ENCODE results near the gene TBC1D22B. TPM values are rescaled to one million over a fixed set of nuclear protein-coding genes. Genes with fewer than 3 reads are reported as not detected.

TBC1D22B gene
- total RNA-seq (2022; extraction: Qiagen RNA extraction; ENCODE audit: low read depth): 5.5 to 6.3 TPM (median 6.3 TPM) in 5 replicates

DNA sequence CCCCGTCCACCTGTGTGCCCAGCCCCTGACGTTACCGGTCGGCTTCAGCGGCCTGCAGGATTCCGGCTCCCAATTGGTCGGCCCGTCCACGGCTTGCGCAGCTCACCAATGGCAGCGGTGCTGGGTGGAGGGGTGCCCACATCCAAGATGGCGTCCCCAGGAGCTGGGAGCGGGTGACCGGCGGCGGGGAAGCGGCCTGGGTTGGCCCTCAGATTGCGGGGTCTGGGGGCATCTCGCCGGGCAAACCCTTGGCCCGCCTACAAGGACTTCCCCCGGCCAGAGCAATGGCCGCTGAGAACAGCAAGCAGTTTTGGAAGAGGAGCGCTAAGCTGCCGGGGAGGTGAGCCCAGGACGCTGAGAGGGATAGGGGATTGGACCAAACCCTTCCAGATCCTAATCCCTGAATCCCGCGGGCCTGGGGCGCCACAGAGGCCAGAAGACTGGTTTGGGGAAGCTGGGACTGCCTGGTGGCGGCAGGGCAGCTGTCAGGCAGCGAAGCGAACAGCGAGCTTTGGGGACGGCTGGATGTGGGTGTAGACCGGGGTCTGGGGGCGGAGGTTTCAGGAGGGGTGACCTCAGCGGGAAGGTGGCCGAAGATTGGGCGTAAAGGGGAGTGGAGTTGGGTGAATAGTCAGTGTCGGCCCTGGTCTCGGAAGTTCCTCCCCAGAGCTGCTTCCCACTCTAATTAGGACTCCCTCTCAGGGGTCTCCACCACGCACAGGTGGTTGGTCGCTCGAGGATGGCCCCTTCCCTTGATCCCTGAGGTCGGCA, at the start of gene TBC1D22B, which contains the start of gene TMEM217:
TBC1D22B (plus strand) TSS at position 139 of the 771 bp plus-strand sequence; CDS start at position 285, 146 bp downstream.
TMEM217 (minus strand) TSS at position 511 of the 771 bp plus-strand sequence. CDS start 39,114 bp downstream, outside the sequence.

DNA sequence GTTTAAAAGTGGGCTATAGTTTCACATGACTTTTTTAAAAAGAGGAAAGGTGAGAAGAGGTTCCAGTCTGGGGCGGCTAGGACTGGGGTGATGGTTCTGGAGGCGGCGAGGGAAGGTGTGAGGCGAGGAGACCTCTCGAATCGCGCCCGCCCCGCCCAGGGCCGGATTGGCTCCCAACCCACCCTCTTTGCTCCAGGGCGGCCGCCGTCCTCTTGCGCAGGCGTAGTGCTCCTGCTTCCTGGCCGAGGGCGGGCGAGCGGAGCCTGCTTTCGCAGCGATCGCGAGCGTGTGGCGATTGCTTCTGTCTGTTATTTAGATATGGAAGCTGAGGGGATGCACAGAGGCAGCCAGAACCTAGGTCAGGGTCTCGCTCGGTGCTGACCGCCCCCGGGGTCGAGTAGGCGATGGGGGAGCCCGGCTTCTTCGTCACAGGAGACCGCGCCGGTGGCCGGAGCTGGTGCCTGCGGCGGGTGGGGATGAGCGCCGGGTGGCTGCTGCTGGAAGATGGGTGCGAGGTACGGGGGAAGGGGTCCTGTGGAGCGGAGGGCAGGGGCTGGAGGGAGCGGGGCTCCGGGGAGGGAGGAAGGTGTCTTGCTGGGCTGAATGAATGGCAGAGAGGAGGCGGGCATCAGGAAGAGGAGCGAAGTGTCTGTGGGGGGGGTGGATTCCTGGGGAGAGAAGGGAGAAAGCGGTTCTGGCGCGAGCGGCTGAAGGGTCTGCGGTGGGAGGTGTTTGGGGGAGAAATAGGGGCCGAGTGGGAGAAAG, 96.4 kb downstream of the TBC1D22B start, which contains the start of gene RNF8:
RNF8 (plus strand) TSS at position 223 of the 765 bp plus-strand sequence; CDS start at position 405, 182 bp downstream.

Other genes starting within 250 kb of the TBC1D22B start
- gene PIM1, start 87.6 kb upstream of the TBC1D22B start, total RNA-seq (2022; extraction: Qiagen RNA extraction; ENCODE audit: low read depth): 12.1 to 24.2 TPM (median 20.4 TPM) in 5 replicates
- gene TMEM217, start 372 bp downstream of the TBC1D22B start, total RNA-seq (2022; extraction: Qiagen RNA extraction; ENCODE audit: low read depth): 0.80 to 1.1 TPM (median 0.97 TPM) in 5 replicates
- 20.9 to 24.5 TPM (median 23.8 TPM) in 5 replicates for gene RNF8, start 96.2 kb downstream of the TBC1D22B start, total RNA-seq (2022; extraction: Qiagen RNA extraction; ENCODE audit: low read depth)
- gene CMTR1, start 175.4 kb downstream of the TBC1D22B start, total RNA-seq (2022; extraction: Qiagen RNA extraction; ENCODE audit: low read depth): 13.3 to 16.7 TPM (median 16.4 TPM) in 5 replicates
- gene CCDC167, start 242.1 kb downstream of the TBC1D22B start, total RNA-seq (2022; extraction: Qiagen RNA extraction; ENCODE audit: low read depth): 41.6 to 53.0 TPM (median 48.0 TPM) in 5 replicates

Data from A549 treated with RU486 at 1 μM for 4 hours (cell line).